Chondrocyte (in vitro differentiated cells): ENCODE data around the gene VARS2. TPM values are rescaled to one million over a fixed set of nuclear protein-coding genes. Genes with fewer than 3 reads are reported as not detected.
"Not testable (repeated sequence)": the region's sequence is repeated elsewhere in the genome, so short reads cannot be mapped to it uniquely, and the experiment has no call there.

ENCODE experiments used
- DNase-seq: peaks from one replicate; pipeline ENCODE4 v3.0.0; 2021; ENCODE audit warnings: mixed read lengths, low spot score
- H3K27ac Mint-ChIP-seq: one replicate; pipeline ENCODE4 v1.8.0; 2021; ENCODE audit warnings: mild to moderate bottlenecking, moderate library complexity, mixed read lengths; ENCODE audit not compliant: unreplicated experiment
- H3K27me3 Mint-ChIP-seq: 2 replicates; pipeline ENCODE4 v1.8.0; 2021; ENCODE audit warnings: low read depth, mixed read lengths
- H3K36me3 Mint-ChIP-seq: 2 replicates; pipeline ENCODE4 v1.8.0; 2021; ENCODE audit warnings: low read depth, mixed read lengths
- H3K4me1 Mint-ChIP-seq: 2 replicates; pipeline ENCODE4 v1.8.0; 2021; ENCODE audit warnings: low read depth, mild to moderate bottlenecking, mixed read lengths
- H3K4me3 Mint-ChIP-seq: one replicate; pipeline ENCODE4 v1.8.0; 2021; ENCODE audit warnings: mild to moderate bottlenecking, moderate library complexity, mixed read lengths; ENCODE audit not compliant: unreplicated experiment
- H3K9me3 Mint-ChIP-seq: 2 replicates; pipeline ENCODE4 v1.8.0; 2021; ENCODE audit warnings: low read depth, mixed read lengths
- long read RNA-seq: library from polyadenylated mRNA; stranded (forward); transcript quantifications from one replicate; pipeline ENCODE4 v2.0.0, GENCODE V29; 2021
- total RNA-seq: library from RNA; stranded (reverse); gene quantifications from 3 replicates; pipeline ENCODE4 v1.2.1, GENCODE V29; 2021
- TF ChIP-seq, protein P1 (sequence below): fragments of 200-600 bp; sonication (generic); IDR thresholded peaks from 2 replicates; pipeline ENCODE4 v1.5.0; 2021; ENCODE audit warnings: antibody characterized with exemption, mild to moderate bottlenecking, moderate library complexity

The VARS2 gene
- total RNA-seq = 33.1 to 48.0 TPM (median 33.8 TPM) in 3 replicates
- long read RNA-seq, full-length matches to known transcripts = 6 of 34 reads
- long read RNA-seq, partial matches to known transcripts = 10 of 34 reads
- long read RNA-seq, other reads (novel, unspliced or antisense) = 18 of 34 reads

DNA sequence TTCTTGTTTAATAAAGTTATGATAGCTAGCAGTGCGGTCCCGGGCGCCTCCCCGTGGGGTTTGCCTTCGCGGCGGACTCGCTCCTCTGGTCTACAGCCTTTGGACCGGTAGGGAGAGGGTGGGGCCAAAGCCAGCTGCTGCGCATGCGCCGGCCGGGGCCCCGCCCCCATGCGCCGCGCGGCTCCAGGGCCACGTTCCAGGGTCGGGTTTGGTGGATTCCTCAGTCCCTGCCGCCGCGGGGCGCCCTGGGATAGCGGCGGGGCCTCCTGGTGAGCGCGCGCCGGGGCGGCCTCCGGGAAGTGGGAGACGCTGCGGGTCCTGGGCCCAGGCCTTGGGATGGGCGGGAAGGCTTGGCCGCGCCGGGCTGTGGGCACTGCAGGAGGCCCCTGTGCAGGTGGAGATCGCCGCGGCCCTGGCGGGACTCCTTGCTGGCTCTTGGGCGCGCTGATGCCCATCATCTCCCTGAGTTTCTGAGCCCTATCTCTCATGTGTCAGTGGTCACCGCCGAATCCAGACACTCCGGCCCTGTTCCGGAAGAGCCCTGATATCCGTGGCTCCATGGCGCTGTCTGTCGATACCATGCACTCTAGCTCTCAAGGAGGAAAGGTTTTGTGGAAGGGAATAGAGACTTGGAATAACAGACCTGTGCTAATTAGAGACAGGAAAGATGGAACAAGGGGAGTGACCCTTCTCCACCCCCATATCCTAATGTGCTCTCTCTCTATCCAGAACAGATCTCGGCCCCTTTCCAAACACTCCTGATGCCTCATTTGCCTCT is at the start of gene VARS2:
Gene VARS2, plus strand, starts transcription at position 163 of the 778 bp plus-strand sequence. Its CDS starts 599 bp downstream, at position 762.
- no peaks in the 10 kb centered on the region for H3K27me3 Mint-ChIP-seq
- TF ChIP-seq, protein P1, sequence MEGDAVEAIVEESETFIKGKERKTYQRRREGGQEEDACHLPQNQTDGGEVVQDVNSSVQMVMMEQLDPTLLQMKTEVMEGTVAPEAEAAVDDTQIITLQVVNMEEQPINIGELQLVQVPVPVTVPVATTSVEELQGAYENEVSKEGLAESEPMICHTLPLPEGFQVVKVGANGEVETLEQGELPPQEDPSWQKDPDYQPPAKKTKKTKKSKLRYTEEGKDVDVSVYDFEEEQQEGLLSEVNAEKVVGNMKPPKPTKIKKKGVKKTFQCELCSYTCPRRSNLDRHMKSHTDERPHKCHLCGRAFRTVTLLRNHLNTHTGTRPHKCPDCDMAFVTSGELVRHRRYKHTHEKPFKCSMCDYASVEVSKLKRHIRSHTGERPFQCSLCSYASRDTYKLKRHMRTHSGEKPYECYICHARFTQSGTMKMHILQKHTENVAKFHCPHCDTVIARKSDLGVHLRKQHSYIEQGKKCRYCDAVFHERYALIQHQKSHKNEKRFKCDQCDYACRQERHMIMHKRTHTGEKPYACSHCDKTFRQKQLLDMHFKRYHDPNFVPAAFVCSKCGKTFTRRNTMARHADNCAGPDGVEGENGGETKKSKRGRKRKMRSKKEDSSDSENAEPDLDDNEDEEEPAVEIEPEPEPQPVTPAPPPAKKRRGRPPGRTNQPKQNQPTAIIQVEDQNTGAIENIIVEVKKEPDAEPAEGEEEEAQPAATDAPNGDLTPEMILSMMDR = peak; percentile 72

DNA sequence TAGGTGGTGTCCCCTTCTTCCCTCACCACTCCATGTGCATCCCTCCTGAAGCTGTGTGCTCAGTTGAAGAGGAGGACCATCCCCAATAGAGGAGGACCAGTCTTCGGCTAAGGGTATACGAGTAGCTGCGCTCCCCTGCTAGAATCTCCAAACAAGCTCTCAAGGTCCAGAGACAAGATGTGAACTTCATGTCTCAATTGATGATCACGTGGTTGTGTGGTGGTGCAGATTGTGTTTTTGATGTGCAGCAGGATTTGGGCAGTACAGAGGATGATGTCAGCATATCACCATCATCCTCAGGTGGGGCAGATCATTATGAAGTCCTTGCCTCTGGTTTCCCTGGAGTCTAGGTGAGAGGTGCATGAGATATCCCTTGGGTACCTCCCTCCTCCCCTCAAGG is 49.7 kb upstream of the VARS2 start:
- no peak for DNase-seq
- TF ChIP-seq, protein P1 = no peak
- Mint-ChIP-seq H3K9me3 (peaks cover 17% of the 10 kb centered on the region), H3K36me3 (peaks cover under 1% of the 10 kb centered on the region), H3K4me1 (no peaks in the 10 kb centered on the region), H3K27ac (no peak overlapping the region), H3K27me3 (no peaks in the 10 kb centered on the region), H3K4me3 (no peak overlapping the region)

More for the DNA sequence above, at the start of gene VARS2:
- Mint-ChIP-seq H3K27ac (peak within 1 kb of the TSS; percentile 90), H3K36me3 (peaks cover 21% of the 10 kb centered on the region), H3K9me3 (no peaks in the 10 kb centered on the region), H3K4me3 (peak within 1 kb of the TSS; percentile 83), H3K4me1 (peaks cover 44% of the 10 kb centered on the region)
- DNase-seq = no peak

DNA sequence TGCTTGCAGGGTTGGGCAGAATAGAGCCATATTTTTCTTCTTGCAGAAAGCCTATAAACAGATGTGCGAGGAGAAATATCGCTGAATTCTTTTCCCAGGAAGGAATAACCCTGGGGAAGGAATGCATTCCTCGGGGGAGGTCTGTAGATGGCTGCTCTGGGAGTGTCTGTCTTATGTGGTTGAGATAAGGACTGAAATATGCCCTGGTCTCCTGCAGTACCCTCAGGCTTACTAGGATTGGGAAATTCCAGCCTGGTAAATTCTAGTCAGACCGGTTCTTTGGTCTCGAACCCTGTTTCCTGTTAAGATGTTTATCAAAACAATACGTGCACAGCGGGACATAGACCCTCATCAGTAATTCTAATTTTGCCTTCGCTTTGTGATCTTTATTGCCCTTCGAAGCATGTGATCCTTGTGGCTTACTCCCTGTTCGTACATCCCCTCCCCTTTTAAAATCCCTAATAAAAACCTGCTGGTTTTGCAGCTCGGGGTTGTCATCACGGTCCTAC is 44.7 kb upstream of the VARS2 start:
- peaks cover 15% of the 10 kb centered on the region for H3K36me3 Mint-ChIP-seq
- H3K4me1 Mint-ChIP-seq, H3K27ac Mint-ChIP-seq, DNase-seq, H3K27me3 Mint-ChIP-seq, H3K4me3 Mint-ChIP-seq: not testable (repeated sequence)
- peaks cover 38% of the 10 kb centered on the region for H3K9me3 Mint-ChIP-seq

DNA sequence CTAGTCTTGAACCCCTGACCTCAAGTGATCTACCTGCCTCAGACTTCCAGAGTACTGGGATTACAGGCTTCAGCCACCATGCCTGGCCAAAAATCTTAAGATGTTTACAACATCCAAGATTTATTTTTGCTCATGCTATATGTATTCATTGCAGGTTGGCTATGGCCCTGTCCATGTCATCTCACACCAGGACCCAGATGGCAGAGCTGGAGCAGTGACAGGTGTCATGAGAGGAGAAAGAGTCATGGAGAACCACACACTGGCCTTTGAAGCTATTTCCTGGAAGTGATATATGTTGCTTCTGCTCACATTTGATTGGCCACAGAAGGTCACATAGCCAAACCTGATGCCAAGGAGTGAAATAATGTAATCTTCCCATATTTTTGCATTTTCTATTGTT is 43.5 kb upstream of the VARS2 start:
- Mint-ChIP-seq H3K4me3 (no peak overlapping the region), H3K27me3 (no peaks in the 10 kb centered on the region), H3K9me3 (peaks cover 38% of the 10 kb centered on the region), H3K4me1 (peaks cover 12% of the 10 kb centered on the region), H3K27ac (no peak overlapping the region), H3K36me3 (peaks cover 15% of the 10 kb centered on the region)
- no peak for DNase-seq
- TF ChIP-seq, protein P1 = no peak

DNA sequence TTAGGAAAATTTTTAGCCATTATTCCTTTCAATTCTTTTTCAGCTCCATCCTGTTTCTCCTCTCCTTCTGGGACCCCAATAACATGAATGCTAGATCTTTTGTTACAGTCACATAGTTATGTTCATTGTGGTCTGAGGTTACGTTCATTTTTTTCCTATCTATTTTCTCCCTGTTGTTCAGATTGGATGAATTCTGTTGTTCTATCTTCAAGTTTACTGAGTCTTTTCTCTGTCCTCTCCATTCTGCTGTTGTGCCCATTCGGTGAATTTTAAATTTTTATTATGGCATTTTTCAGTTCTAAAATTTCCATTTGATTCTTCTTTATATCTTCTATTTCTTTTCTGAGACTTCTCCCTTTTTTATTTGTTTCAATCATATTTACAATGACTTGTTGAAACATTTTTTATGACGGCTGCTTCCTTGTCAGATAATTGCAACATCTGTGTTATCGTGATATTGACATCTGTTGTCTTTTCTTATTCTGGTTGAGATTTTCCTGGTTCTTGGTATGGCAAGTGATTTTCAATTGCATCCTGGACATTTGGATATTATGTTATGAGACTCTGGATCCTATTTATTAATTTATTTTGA is 42.4 kb upstream of the VARS2 start:
- Mint-ChIP-seq H3K27me3 (no peaks in the 10 kb centered on the region), H3K36me3 (peaks cover 15% of the 10 kb centered on the region), H3K4me1 (peaks cover 23% of the 10 kb centered on the region), H3K27ac (no peak overlapping the region), H3K4me3 (no peak overlapping the region), H3K9me3 (peaks cover 38% of the 10 kb centered on the region)
- no peak for DNase-seq
- TF ChIP-seq, protein P1 = no peak
